Endometrial microvascular endothelial cells (primary cell): ENCODE measurements around the gene CACNG8. TPM values are rescaled to one million over a fixed set of nuclear protein-coding genes. Genes with fewer than 3 reads are reported as not detected.

Experiments used
- in situ Hi-C: cut with HindIII; loops from 2 replicates; pipeline ENCODE4 v1.10.0; 2017; ENCODE audit warnings: low sequenced_read_pairs, low pct_unique_long_range_greater_than_20kb; ENCODE audit errors: inconsistent ontology term
- total RNA-seq: library from RNA; depleted of rRNA; stranded (reverse); fragments of >200 nt; gene quantifications from one replicate; pipeline ENCODE4 v1.2.3, GENCODE V29; 2015; ENCODE audit errors: inconsistent ontology term

CACNG8 gene
- total RNA-seq, 1 donor from 2014 or later = 0.09 TPM

DNA sequence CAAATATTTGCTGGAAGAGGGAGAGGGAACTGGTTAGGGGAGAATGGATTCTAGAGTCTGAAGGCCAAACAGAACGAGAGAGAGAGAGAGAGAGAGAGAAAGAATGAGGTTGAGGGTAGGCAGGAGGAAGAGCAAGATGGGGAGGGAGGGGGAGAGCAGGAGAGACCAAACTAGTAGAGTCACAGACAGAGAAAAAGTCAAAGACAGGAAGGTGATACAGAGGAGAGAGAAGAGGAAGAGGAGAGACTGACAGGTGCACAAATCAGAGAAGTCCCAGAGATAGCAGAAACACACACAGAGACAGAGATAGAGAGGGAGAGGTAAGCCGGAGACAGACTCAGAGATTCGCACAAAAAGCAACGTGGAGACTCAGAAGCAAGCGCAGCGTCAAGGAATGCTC, 23.1 kb downstream of the CACNG8 start:
- in situ Hi-C loops = no loop called here

DNA sequence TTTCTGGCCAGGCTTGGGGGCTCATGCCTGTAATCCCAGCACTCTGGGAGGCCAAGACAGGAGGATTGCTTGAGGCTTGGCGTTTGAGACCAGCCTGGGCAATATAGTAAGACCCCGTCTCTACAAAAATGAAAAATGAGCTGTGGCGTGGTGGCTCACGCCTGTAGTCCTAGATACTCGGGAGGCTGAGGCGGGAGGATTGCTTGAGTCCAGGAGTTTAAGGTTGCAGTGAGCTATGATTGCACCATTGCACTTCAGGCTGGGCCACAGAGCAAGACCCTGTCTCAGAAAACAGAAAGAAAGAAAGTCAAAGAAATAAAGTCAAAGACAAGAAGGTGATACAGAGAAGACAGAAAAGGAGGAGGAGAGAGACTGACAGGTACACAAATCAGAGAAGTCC, 26.2 kb downstream of the CACNG8 start:
- in situ Hi-C loops = no loop called here

DNA sequence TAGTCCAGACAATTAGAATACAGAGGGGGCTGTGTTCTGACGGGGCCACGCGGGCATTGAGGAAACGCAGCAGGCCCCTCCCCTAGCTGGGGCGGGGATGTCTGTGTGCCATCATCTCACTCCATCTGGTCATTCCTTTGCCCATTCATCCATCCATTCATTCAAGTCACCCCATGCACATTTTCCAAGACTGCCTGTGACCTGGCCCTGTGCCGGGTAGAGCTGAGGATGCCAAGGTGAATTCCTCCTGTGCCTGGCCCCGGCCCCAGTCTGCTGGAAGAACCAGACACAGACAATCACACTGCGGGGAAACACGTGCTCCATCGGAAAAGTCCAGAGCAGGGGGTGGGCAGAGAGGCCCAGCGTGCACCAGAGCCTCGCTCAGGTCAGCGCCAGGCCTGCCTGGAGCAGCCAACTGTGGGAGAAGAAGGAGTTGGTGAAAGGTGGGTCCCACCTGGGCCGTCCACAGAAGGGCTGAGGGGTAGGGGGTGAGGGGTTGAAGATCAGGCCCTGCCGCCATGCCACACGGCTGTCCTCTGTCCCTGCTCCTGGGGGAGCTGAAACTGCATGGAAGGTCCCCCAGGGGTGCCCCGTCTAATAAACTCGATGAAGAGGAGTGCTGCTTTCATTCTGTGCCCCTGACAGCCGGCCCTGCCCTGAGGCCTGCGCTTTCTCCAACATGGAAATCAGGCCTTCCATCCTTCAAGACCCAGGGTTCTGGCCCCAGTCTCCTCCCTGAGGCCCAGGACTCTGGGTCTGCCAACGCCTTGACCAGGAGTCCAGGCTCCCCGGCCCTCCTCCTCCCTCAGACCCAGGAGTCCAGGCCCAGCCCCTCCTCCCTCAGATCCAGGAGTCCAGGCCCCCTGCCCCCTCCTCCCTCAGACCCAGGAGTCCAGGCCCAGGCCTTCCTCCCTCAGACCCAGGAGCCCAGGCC, 27.1 kb downstream of the CACNG8 start:
- in situ Hi-C loops = no loop called here

DNA sequence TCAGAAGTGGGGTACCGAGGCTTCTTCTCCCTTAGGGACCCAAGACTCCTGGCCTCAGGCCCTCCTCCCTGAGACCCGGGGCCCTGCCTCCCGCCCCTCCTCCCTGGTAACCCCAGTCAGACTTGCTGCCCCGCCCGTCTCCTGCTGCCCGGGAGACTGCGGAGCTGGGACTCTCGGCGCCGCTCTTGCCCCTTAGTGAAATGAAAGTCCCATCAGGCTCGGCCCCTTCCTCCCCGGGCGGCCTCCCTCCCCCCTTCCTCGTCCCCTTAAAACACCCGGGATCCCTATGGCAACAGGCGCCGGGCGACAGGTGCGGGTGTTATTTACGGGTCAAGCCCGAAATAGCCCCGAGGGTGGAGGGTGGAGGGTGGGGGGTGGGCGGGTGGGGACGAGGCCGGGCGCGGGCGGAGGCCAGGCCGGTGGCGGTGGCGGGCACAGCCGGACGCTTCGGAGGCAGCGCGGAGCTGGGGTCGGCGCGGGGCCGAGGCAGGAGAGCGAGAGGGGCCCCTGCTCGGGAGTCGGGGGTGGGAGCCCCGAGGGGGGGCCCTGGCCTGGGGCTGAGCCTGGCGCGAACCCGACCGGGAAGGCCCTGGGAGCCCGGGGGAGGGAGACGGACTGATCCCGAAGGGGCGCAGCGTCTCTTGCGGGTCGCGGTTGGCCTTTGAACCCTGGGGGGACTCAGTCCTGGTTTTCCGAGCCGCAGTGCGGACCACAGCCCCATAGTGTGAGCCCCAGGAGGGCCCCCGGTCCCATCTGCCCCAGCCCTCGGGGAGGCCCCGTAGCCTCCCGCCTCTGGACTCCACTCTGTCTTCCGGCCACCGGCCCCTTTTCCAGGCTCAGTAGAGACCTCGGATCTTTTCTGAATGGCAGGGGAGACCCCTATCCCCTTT, 28.7 kb downstream of the CACNG8 start, which contains the start of gene CACNG6:
Gene CACNG6, plus strand, starts transcription at position 414 of the 890 bp plus-strand sequence. CDS start 1,241 bp downstream, outside the sequence.
- in situ Hi-C loops = no loop called here

GRCh38 chr19:53992211-53992610, 29.5 kb downstream of the CACNG8 start:
- in situ Hi-C loops = no loop called here

GRCh38 chr19:53992815-53993214, 30.1 kb downstream of the CACNG8 start:
- in situ Hi-C loops = no loop called here

DNA sequence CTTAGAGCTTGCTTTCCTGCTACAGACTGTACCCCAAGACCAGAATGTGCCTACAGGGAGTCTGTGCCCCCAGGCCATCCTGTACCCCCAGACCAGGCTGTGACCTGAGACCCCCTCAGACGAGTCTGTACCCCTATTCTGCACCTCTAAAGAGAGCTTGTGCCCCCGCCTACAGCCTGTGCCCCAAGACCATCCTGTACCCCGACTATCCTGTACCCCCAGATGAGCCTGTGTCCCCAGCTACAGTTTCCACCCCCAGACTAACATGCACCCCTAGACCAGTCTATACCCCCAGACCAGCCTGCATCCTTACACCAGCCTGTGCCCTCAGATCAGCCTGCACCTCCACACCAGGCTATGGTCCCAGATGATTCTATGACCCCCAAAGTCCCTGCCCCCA, 30.7 kb downstream of the CACNG8 start:
- in situ Hi-C loops = no loop called here

- in situ Hi-C loops = no loop called here
These were observed 32.1 kb downstream of the CACNG8 start for GRCh38 chr19:53994811-53995210.

DNA sequence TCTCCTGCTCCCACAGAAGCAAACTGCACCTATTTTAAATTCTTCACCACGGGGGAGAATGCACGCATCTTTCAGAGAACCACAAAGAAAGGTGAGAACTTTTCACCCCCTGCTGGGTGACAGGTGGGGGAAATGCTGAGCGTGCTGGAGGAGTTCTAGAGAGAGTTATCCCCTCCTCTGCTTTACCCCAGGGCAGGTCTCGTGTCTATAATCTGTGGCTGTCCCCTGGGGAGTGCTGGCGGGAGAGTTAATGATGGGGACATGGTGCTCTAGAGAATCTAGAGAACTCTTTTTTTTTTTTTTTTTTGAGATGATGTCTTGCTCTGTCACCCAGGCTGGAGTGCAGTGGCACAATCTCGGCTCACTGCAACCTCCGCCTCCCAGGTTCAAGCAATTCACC, 35.5 kb downstream of the CACNG8 start:
- in situ Hi-C loops = no loop called here

GRCh38 chr19:53999694-54000093, 37.0 kb downstream of the CACNG8 start:
- in situ Hi-C loops = no loop called here

- in situ Hi-C loops = no loop called here
These were observed 38.8 kb downstream of the CACNG8 start for GRCh38 chr19:54001496-54001895.

GRCh38 chr19:54002495-54003315, 40.0 kb downstream of the CACNG8 start:
- in situ Hi-C loops = no loop called here

DNA sequence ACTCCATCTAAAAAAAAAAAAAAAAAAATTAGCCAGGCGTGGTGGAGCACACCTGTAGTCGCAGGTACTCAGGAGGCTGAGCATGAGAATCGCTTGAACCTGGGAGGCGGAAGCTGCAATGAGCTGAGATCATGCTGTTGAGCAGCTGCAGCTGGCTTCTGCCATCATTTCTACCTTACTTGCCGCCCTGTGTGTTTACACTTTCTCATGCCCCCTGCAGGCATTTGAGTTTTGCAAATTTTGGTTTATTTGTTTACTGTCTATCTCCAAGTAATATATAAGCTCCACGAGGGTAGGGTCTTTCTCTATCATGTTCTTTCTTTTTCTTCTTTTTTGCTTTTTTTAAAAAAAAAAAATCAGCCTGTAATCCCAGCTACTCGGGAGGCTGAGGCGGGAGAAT, 46.7 kb downstream of the CACNG8 start:
- in situ Hi-C loops = no loop called here

- in situ Hi-C loops = no loop called here
These were observed 47.7 kb downstream of the CACNG8 start for GRCh38 chr19:54010474-54010873.

- in situ Hi-C loops = no loop called here
These were observed 48.9 kb downstream of the CACNG8 start for GRCh38 chr19:54011507-54012211.

- in situ Hi-C loops = no loop called here
These were observed 51.1 kb downstream of the CACNG8 start for GRCh38 chr19:54013866-54014265.

GRCh38 chr19:54014920-54015560, 52.3 kb downstream of the CACNG8 start:
- in situ Hi-C loops = no loop called here

GRCh38 chr19:54017261-54017660, 54.5 kb downstream of the CACNG8 start:
- in situ Hi-C loops = no loop called here
